Fibroblast of lung (primary cell): ENCODE measurements around the gene SPATA32.

Experiments
- CTCF ChIP-seq, 2 donors: IDR thresholded peaks in 1 of 2; conservative IDR thresholded peaks in 1 of 2; 1 replicate in 1 of 2; 2 replicates in 1 of 2; pipeline ENCODE4 v1.5.1; 2011 to 2012; ENCODE audit warnings: low read length in 2 of 2, control low read depth in 1 of 2, inconsistent platforms in 1 of 2, low read depth in 1 of 2, mild to moderate bottlenecking in 1 of 2
- EZH2 ChIP-seq: IDR thresholded peaks from 2 replicates; pipeline ENCODE4 v1.5.1; 2012; ENCODE audit warnings: low read length, control low read depth, mild to moderate bottlenecking; ENCODE audit errors: missing control alignments

GRCh38 chr17:45271603-45272002 is 9.7 kb upstream of the SPATA32 start:
- no peak for TF ChIP-seq CTCF (conservative IDR thresholded peaks at IDR 0.05 in 1 of 2, IDR thresholded peaks at IDR 0.05 in 1 of 2; ENCODE audit: low read depth in 1 of 2, low read length in 2 of 2)
- no peak for TF ChIP-seq EZH2
